Muscle of leg (tissue), 11 donors: Measurements from ENCODE around the gene CTTN. TPM values are rescaled to one million over a fixed set of nuclear protein-coding genes. Genes with fewer than 3 reads are reported as not detected.

ENCODE experiments used
- DNase-seq: peaks from one replicate; pipeline ENCODE4 v3.0.0; 2013
- H3K27ac ChIP-seq: one replicate; pipeline ENCODE4 v1.5.1; 2013; ENCODE audit warnings: mild to moderate bottlenecking, low read length, control low read depth
- H3K27me3 ChIP-seq: one replicate; pipeline ENCODE4 v1.6.1; 2013; ENCODE audit warnings: low read length; ENCODE audit not compliant: control insufficient read depth, insufficient read depth
- H3K36me3 ChIP-seq: one replicate; pipeline ENCODE4 v1.6.1; 2013; ENCODE audit warnings: low read length; ENCODE audit not compliant: control insufficient read depth, insufficient read depth
- H3K4me1 ChIP-seq: one replicate; pipeline ENCODE4 v1.6.1; 2013; ENCODE audit warnings: low read length; ENCODE audit not compliant: control insufficient read depth, insufficient read depth
- H3K4me3 ChIP-seq: one replicate; pipeline ENCODE4 v1.5.1; 2013; ENCODE audit warnings: low read length, control low read depth
- H3K9me3 ChIP-seq: replicated peaks from 2 replicates; pipeline ENCODE4 v1.6.1; 2013; ENCODE audit warnings: low read depth, low read length; ENCODE audit not compliant: control insufficient read depth
- WGBS: methylation state at CpG from one replicate; pipeline ENCODE4 v1.1.5; 2013; ENCODE audit warnings: missing lambda C conversion rate; ENCODE audit not compliant: insufficient coverage; 5-methylcytosine and 5-hydroxymethylcytosine counted together
- polyA plus RNA-seq, 8 donors: library from polyadenylated mRNA; unstranded; fragments of 120-200 nt; gene quantifications; one replicate each; pipeline versions ENCODE4 v1.2.1 to v1.2.3, GENCODE V29; 2013; ENCODE audit warnings: inconsistent platforms in 1 of 8, low replicate concordance in 1 of 8; ENCODE audit not compliant: insufficient read length in 8 of 8, insufficient read depth in 1 of 8
- total RNA-seq: library from RNA; stranded (reverse); fragments of 120-200 nt; gene quantifications from one replicate; pipeline ENCODE4 v1.2.4, GENCODE V29; 2013

Gene CTTN
- total and polyA plus RNA-seq, 9 donors, result 78.1 to 126 (median 109) TPM

GRCh38 chr11:70394211-70394950 lies 3.9 kb upstream of the CTTN start:
- Histone ChIP-seq H3K9me3 (no peaks in the 10 kb centered on the region), H3K4me1 (peaks cover 11% of the 10 kb centered on the region), H3K36me3 (peaks cover 13% of the 10 kb centered on the region), H3K27ac (no peak overlapping the region), H3K4me3 (no peak overlapping the region), H3K27me3 (no peaks in the 10 kb centered on the region)
- 95% methylated on average over 11 of the region's 15 CpGs for WGBS
- no peak for DNase-seq

DNA sequence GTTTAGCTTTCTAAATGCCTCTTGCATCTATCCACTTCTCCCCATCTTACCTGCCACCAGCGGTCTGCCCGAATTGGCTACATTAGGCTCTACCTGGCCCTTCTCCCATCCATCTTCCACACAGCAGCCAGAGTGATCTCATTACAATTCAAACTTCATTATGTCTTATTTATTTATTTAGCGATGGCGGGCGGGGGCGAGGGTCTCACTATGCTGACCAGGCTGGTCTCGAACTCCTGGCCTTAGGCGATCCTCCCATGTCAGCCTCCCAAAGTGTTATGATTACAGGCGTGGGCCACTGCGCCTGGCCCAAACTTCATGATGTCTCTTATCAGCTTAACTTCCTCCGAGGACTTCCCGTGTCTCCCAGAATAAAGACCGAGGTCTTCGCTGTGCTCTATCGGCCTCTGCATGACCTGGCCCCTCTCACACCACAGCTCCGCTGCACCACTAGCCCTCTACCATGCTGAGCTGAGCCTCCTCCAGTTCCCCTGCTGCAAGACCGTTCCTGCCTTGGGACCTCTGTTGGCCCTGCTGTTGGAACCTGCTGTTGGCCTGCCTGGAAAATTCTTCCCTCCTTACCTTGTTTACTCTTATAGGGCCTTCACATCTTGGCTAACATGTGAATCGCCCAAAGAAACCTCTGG lies 870 bp upstream of the CTTN start:
- Histone ChIP-seq H3K36me3 (peaks cover 13% of the 10 kb centered on the region), H3K4me1 (peaks cover 21% of the 10 kb centered on the region), H3K27ac (peak overlapping the region; percentile 47), H3K9me3 (no peaks in the 10 kb centered on the region), H3K4me3 (peak overlapping the region; percentile 82), H3K27me3 (peaks cover 2% of the 10 kb centered on the region)
- no peak for DNase-seq
- 35% methylated on average over 16 of the region's 18 CpGs for WGBS

DNA sequence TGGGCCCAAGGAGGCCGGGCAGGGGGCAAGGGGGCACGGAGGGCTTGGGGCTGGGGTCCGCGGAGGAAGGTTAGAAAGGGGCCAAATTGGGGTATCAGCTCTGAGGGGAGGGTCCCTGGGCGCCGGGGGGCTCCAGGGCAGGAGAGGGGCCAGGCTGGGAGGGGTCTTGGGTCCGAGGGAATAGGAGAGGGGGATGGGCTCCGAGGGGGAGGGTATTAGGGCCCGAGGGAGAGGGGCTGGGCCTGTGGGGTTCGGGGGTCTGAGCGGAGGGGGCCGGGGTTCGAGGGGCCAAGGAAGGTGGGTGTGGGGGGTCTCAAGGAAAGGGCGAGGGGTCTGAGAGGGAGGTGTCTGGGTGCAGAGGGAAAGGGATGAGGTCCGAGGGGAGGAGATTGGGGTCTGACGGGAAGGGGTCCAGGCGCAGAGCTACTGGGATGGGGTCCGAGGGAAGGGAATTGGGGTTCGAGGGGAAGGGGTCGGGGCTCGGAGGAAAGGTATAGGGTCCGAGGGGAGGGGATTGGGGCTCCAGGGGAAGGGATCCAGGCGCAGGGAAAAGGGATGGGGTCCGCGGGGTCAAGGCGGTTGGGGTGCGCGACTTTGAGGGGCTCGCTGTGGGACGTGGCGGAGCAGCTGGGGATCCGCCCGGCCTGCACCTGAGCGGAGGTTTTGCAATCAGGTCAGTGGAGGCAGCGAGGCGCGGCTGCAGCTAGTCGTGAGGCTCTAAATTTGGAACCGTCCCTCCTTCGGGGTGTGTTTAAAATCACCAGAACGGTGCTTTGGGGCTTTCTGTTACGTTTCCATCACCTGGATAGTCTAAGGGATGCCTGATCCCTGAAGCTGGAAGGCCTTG lies 728 bp downstream of the CTTN start:
- 1% methylated on average over 42 of the region's 42 CpGs for WGBS
- peak overlapping the region; percentile 44 for H3K27ac ChIP-seq
- DNase-seq, result no peak
- peaks cover 2% of the 10 kb centered on the region for H3K27me3 ChIP-seq
- peak overlapping the region; percentile 72 for H3K4me3 ChIP-seq
- peaks cover 11% of the 10 kb centered on the region for H3K36me3 ChIP-seq
- H3K9me3 ChIP-seq, result no peaks in the 10 kb centered on the region
- peaks cover 21% of the 10 kb centered on the region for H3K4me1 ChIP-seq

DNA sequence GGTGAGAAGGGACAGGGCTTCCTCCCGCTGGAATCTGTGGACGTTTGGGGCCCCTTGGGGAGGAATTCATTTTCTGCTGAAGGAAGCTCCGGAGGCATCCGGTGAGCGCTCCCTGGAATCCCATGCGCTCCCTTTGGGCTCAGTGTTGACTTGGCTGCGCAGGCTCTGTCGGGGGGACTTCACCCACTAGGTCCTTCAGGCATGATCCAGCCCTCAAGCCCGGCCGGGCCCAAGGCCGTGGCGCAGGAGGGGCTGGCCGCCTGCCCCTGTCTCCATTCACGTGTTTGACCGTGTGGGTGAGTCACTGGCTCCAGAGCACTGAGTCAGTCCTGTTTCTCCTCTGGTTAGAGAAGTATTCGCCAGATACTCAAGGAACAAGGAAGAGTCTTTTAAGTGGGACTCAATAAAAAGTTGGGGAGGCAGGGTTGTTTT lies 1.4 kb downstream of the CTTN start:
- peak overlapping the region; percentile 72 for H3K4me3 ChIP-seq
- peaks cover 21% of the 10 kb centered on the region for H3K4me1 ChIP-seq
- WGBS, result 11% methylated on average over 12 of the region's 16 CpGs
- peak overlapping the region; percentile 44 for H3K27ac ChIP-seq
- peaks cover 7% of the 10 kb centered on the region for H3K36me3 ChIP-seq
- H3K27me3 ChIP-seq, result peaks cover 2% of the 10 kb centered on the region
- peak; percentile 81 for DNase-seq
- no peaks in the 10 kb centered on the region for H3K9me3 ChIP-seq

GRCh38 chr11:70400643-70401042 lies 2.3 kb downstream of the CTTN start:
- Histone ChIP-seq H3K27ac (no peak overlapping the region), H3K4me3 (no peak overlapping the region), H3K36me3 (peaks cover 5% of the 10 kb centered on the region), H3K4me1 (peaks cover 21% of the 10 kb centered on the region), H3K27me3 (peaks cover 2% of the 10 kb centered on the region), H3K9me3 (no peaks in the 10 kb centered on the region)
- no peak for DNase-seq
- WGBS, result 97% methylated on average over 3 of the region's 8 CpGs

GRCh38 chr11:70402016-70402415 lies 3.7 kb downstream of the CTTN start:
- no peak overlapping the region for H3K4me3 ChIP-seq
- H3K27ac ChIP-seq, result no peak overlapping the region
- H3K4me1 ChIP-seq, result peaks cover 21% of the 10 kb centered on the region
- H3K27me3 ChIP-seq, result peaks cover 6% of the 10 kb centered on the region
- no peaks in the 10 kb centered on the region for H3K9me3 ChIP-seq
- H3K36me3 ChIP-seq, result peaks cover 14% of the 10 kb centered on the region
- no peak for DNase-seq
- WGBS, result 92% methylated on average over 6 of the region's 10 CpGs

GRCh38 chr11:70402685-70403084 lies 4.4 kb downstream of the CTTN start:
- Histone ChIP-seq H3K27ac (no peak overlapping the region), H3K9me3 (no peaks in the 10 kb centered on the region), H3K36me3 (peaks cover 20% of the 10 kb centered on the region), H3K27me3 (peaks cover 6% of the 10 kb centered on the region), H3K4me1 (peaks cover 15% of the 10 kb centered on the region), H3K4me3 (no peak overlapping the region)
- DNase-seq, result no peak
- no CpG with 5 or more reads among the region's 1 CpG for WGBS

DNA sequence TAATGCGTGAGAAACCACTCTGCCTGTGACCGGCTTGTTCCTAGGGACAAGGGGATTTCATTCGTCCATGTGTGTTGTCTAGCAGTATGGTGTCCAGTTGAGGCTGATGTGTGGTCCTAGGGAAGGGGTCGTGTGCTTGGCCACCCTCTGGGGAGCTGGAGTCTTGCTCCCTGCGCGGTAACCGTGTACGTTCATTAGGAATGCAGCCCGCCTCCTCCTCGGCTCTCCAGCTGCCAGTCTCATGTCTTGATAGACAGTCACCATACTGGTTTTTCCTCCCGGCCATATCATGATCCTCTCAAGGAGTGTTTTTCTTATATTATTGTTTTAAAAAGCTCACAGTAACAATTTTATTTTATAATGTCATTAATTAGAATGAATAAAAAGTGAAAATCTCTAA lies 5.9 kb downstream of the CTTN start:
- Histone ChIP-seq H3K4me1 (peaks cover 11% of the 10 kb centered on the region), H3K27ac (no peak overlapping the region)

GRCh38 chr11:70405679-70406395 lies 7.5 kb downstream of the CTTN start:
- H3K4me3 ChIP-seq, result no peak overlapping the region
- no peaks in the 10 kb centered on the region for H3K9me3 ChIP-seq
- 94% methylated on average over 18 of the region's 20 CpGs for WGBS
- H3K27ac ChIP-seq, result no peak overlapping the region
- no peak for DNase-seq
- no peaks in the 10 kb centered on the region for H3K4me1 ChIP-seq
- peaks cover 51% of the 10 kb centered on the region for H3K36me3 ChIP-seq
- peaks cover 3% of the 10 kb centered on the region for H3K27me3 ChIP-seq

More for the DNA sequence above, 5.9 kb downstream of the CTTN start:
- Histone ChIP-seq H3K4me3 (no peak overlapping the region), H3K9me3 (no peaks in the 10 kb centered on the region), H3K27me3 (peaks cover 6% of the 10 kb centered on the region), H3K36me3 (peaks cover 35% of the 10 kb centered on the region)
- DNase-seq, result no peak
- 91% methylated on average over 3 of the region's 11 CpGs for WGBS
